ENCODE data around the gene AREG. TPM values are rescaled to one million over a fixed set of nuclear protein-coding genes. Genes with fewer than 3 reads are reported as not detected.

Gene AREG
- total and polyA plus RNA-seq, 2 donors = 1.8 to 17.4 TPM

DNA sequence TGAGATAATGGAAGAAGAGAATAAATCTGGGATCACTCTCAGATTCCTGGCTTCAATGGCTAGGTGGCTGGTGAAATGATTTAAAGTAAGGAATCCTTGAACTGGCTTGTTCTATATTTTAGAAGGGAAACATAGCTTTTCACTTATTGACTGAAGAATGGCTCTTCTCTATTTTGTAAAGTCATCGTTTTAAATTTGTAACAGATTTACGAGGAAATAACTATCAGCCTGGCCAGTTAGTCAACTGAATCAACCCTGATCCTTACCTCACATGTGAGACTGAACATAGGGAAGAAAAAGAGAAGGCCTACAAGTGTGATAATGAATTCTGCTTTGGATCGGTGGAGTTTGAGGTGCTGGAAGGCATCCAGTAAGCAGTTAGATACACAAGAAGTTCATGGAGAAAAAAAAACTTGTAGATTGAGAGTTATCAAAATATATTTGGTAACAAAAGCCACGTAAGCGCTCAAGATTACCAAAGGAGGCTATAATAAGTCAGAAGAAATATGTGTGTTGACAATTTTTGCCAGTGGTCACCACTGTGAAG, 12.0 kb downstream of the AREG start:
- Histone ChIP-seq H3K4me3 (ENCODE audit: low read depth, low read length) (no peak overlapping the region), H3K4me1 (ENCODE audit: insufficient read depth) (no peaks in the 10 kb centered on the region), H3K36me3 (ENCODE audit: insufficient read depth) (no peaks in the 10 kb centered on the region), H3K27ac (ENCODE audit: low read depth) (no peak overlapping the region)
- 83% methylated on average over 5 of the region's 5 CpGs for WGBS
- DNase-seq (ENCODE audit: extremely low spot score) = no peak

- no peaks in the 10 kb centered on the region for H3K4me1 ChIP-seq (ENCODE audit: insufficient read depth)
- no peaks in the 10 kb centered on the region for H3K36me3 ChIP-seq (ENCODE audit: insufficient read depth)
- H3K27ac ChIP-seq (ENCODE audit: low read depth) = no peak overlapping the region
- no peak for DNase-seq (ENCODE audit: extremely low spot score)
- no peak overlapping the region for H3K4me3 ChIP-seq (ENCODE audit: low read depth, low read length)
These were observed 15.9 kb downstream of the AREG start for GRCh38 chr4:74460833-74461232.

- 86% methylated on average over 1 of the region's 1 CpG for WGBS
- no peak overlapping the region for H3K27ac ChIP-seq (ENCODE audit: low read depth)
- no peaks in the 10 kb centered on the region for H3K36me3 ChIP-seq (ENCODE audit: insufficient read depth)
- no peak overlapping the region for H3K4me3 ChIP-seq (ENCODE audit: low read depth, low read length)
- no peak for DNase-seq (ENCODE audit: extremely low spot score)
- H3K4me1 ChIP-seq (ENCODE audit: insufficient read depth) = no peaks in the 10 kb centered on the region
These were observed 18.2 kb downstream of the AREG start for GRCh38 chr4:74463123-74463522.

DNA sequence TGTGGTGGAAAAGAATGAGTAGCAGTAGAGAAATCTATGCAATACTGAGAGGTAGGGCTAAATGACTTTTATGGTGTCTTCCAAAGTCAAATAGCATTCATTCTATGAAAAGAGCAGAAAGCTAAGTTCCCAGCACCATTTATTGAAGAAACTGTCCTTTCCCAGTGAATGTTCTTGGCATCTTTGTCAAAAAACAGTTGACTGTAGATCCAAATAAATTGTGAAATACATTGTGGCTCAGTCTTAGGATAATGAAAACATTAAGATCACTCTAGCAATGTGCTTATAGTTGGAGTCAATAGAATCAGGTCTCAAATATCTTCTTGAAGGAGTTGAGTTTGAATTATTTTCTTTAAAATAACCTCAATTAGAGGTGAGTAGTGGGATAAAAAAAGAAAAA, 19.4 kb downstream of the AREG start:
- no peak for DNase-seq (ENCODE audit: extremely low spot score)
- Histone ChIP-seq H3K4me1 (ENCODE audit: insufficient read depth) (no peaks in the 10 kb centered on the region), H3K27ac (ENCODE audit: low read depth) (no peak overlapping the region), H3K4me3 (ENCODE audit: low read depth, low read length) (no peak overlapping the region), H3K36me3 (ENCODE audit: insufficient read depth) (no peaks in the 10 kb centered on the region)

GRCh38 chr4:74466242-74466641, 21.3 kb downstream of the AREG start:
- WGBS = 68% methylated on average over 1 of the region's 1 CpG
- no peaks in the 10 kb centered on the region for H3K4me1 ChIP-seq (ENCODE audit: insufficient read depth)
- no peak overlapping the region for H3K4me3 ChIP-seq (ENCODE audit: low read depth, low read length)
- H3K36me3 ChIP-seq (ENCODE audit: insufficient read depth) = no peaks in the 10 kb centered on the region
- DNase-seq (ENCODE audit: extremely low spot score) = no peak
- no peak overlapping the region for H3K27ac ChIP-seq (ENCODE audit: low read depth)

- H3K36me3 ChIP-seq (ENCODE audit: insufficient read depth) = no peaks in the 10 kb centered on the region
- no peak for DNase-seq (ENCODE audit: extremely low spot score)
- no peaks in the 10 kb centered on the region for H3K4me1 ChIP-seq (ENCODE audit: insufficient read depth)
- H3K27ac ChIP-seq (ENCODE audit: low read depth) = no peak overlapping the region
- no peak overlapping the region for H3K4me3 ChIP-seq (ENCODE audit: low read depth, low read length)
- WGBS = 87% methylated on average over 1 of the region's 1 CpG
These were observed 26.3 kb downstream of the AREG start for GRCh38 chr4:74471264-74471663.

- Histone ChIP-seq H3K4me3 (ENCODE audit: low read depth, low read length) (no peak overlapping the region), H3K27ac (ENCODE audit: low read depth) (no peak overlapping the region), H3K4me1 (ENCODE audit: insufficient read depth) (no peaks in the 10 kb centered on the region), H3K36me3 (ENCODE audit: insufficient read depth) (no peaks in the 10 kb centered on the region)
- no peak for DNase-seq (ENCODE audit: extremely low spot score)
- 44% methylated on average over 5 of the region's 5 CpGs for WGBS
These were observed 28.3 kb downstream of the AREG start for GRCh38 chr4:74473155-74473811.

DNA sequence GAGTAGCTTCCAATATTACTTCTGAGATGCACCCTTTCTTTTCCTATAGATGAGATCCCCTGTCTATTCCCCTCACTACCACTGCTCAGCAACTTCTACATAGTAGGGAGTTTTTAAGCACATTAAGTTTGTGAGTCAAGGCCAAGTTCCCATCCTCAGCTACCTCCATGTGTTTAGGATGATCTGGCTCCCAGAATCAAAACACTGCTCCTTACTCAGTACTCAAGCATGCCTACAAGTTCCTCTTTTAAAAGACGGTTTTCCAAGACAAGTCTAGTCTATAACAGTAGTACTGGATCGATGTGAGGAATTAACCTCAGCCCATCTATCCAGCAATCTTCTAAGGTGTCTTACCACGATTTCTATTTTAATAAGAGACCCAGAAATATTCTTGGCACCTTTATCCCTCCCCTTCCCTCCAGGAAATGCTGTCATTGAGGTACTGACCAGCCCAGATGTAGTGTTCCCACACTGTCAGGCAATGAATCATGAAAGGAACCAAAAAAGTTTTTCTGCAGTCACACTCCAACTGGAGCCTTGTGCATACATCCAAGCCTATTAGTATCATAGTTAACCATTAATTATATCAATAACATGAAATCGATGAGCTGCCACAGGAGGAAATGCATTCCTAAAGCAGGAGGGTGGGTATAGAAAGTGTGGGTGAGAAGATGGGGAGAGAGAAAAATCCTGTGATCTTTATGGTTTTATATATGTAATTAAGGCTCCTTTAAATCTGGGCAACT, 29.6 kb downstream of the AREG start:
- no peak overlapping the region for H3K27ac ChIP-seq (ENCODE audit: low read depth)
- no peak overlapping the region for H3K4me3 ChIP-seq (ENCODE audit: low read depth, low read length)
- no peaks in the 10 kb centered on the region for H3K36me3 ChIP-seq (ENCODE audit: insufficient read depth)
- no peaks in the 10 kb centered on the region for H3K4me1 ChIP-seq (ENCODE audit: insufficient read depth)
- WGBS = 74% methylated on average over 4 of the region's 4 CpGs
- DNase-seq (ENCODE audit: extremely low spot score) = no peak

DNA sequence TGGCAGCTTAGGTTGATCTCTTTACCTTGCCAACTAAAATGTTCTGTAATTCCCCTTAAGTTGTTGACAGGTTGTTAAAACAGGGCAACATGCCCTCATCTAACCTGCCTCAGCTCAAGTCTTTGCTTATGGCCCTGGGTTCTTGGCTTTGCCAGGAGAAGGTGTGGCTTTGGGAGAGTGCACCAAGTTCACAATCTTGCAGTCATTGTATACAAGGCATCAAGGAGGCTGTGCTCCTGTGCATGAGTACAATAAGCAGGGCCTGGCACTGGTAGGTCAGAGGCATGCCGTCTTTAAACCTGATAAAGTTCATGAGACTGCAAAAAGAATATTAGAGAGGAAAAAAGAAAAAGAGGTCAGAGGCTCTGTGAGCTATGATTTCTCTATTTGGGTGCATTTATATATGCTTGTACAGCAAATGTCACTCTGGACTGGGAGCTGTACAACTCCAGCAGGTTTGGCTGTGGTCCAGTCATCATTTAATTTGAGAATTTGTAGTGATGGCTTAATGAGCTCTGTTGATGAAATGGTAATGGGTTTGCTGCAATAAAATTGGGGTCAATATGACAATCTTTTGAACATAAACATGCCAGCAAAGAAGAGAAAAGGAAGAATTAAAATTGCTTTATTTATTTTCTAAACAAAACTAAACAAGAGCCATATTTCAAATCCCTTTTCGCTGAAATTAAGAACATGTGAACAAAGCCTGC, 30.3 kb downstream of the AREG start:
- Histone ChIP-seq H3K27ac (ENCODE audit: low read depth) (no peak overlapping the region), H3K36me3 (ENCODE audit: insufficient read depth) (no peaks in the 10 kb centered on the region)
- 66% methylated on average over 2 of the region's 2 CpGs for WGBS

DNA sequence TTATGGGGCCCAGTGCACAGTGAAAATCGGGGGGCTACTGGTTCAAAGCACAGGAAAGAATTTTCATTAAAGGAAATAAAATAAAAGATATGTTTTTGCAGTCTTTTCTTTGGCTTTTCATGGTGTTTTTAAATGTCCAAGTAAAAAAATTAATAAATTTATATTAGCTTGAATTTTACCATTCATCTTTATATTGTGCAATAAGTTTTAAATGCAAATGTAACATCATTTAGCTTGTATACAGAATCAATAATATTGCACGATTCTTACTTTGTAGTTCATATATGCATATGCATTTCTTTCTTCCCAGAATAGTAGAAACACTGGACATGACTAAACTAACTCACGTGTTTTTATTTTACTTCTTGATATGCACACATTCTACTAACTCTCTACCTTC, 31.0 kb downstream of the AREG start:
- Histone ChIP-seq H3K27ac (ENCODE audit: low read depth) (no peak overlapping the region), H3K4me3 (ENCODE audit: low read depth, low read length) (no peak overlapping the region), H3K36me3 (ENCODE audit: insufficient read depth) (no peaks in the 10 kb centered on the region), H3K4me1 (ENCODE audit: insufficient read depth) (no peaks in the 10 kb centered on the region)
- no peak for DNase-seq (ENCODE audit: extremely low spot score)
- 83% methylated on average over 3 of the region's 3 CpGs for WGBS

More for the DNA sequence above, 30.3 kb downstream of the AREG start:
- no peaks in the 10 kb centered on the region for H3K4me1 ChIP-seq (ENCODE audit: insufficient read depth)
- no peak overlapping the region for H3K4me3 ChIP-seq (ENCODE audit: low read depth, low read length)
- DNase-seq (ENCODE audit: extremely low spot score) = no peak

GRCh38 chr4:74479009-74479408, 34.1 kb downstream of the AREG start:
- Histone ChIP-seq H3K4me1 (ENCODE audit: insufficient read depth) (no peaks in the 10 kb centered on the region), H3K36me3 (ENCODE audit: insufficient read depth) (no peaks in the 10 kb centered on the region), H3K4me3 (ENCODE audit: low read depth, low read length) (no peak overlapping the region), H3K27ac (ENCODE audit: low read depth) (no peak overlapping the region)
- 68% methylated on average over 1 of the region's 1 CpG for WGBS
- DNase-seq (ENCODE audit: extremely low spot score) = no peak

- Histone ChIP-seq H3K4me1 (ENCODE audit: insufficient read depth) (no peaks in the 10 kb centered on the region), H3K4me3 (ENCODE audit: low read depth, low read length) (no peak overlapping the region), H3K36me3 (ENCODE audit: insufficient read depth) (no peaks in the 10 kb centered on the region), H3K27ac (ENCODE audit: low read depth) (no peak overlapping the region)
- no peak for DNase-seq (ENCODE audit: extremely low spot score)
- 75% methylated on average over 2 of the region's 2 CpGs for WGBS
These were observed 35.3 kb downstream of the AREG start for GRCh38 chr4:74480267-74480666.

DNA sequence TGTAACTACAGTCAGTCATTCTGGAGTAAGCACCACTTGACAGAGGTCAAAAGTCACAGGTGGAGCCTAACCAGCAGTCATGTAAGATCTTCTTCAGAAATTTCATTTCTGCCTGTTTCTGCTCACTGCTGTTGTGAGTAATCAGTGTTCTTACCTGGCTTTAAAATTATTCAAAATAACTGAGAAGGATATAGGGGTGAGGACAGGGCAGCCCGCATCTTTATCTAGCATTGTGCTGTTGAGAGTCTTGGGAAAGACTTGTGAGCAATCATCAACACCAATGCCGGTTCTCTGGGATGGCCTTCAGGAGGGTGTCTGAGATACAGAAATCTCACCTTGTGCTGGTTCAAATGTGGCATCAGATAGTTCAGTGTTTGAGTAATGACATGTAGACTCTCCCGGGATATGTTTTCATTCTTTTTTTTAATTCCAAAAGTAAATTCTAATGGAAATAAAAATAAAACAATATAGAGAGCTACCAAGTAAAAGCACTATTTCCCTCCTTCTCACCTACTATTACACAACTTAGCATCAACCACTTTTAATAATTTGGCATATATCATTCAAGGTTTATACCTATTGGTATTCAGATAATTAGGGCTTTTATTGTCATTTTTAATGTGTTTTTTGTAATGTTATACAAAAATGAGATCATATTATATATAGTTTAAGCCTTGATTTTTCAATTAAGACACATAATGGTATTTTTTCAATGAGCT, 37.1 kb downstream of the AREG start:
- no peak overlapping the region for H3K27ac ChIP-seq (ENCODE audit: low read depth)
- no peaks in the 10 kb centered on the region for H3K36me3 ChIP-seq (ENCODE audit: insufficient read depth)
- no peaks in the 10 kb centered on the region for H3K4me1 ChIP-seq (ENCODE audit: insufficient read depth)
- H3K4me3 ChIP-seq (ENCODE audit: low read depth, low read length) = no peak overlapping the region
- 98% methylated on average over 3 of the region's 3 CpGs for WGBS
- no peak for DNase-seq (ENCODE audit: extremely low spot score)

All from urinary bladder (tissue), 4 donors.